GM19023 (cell line): Measurements from ENCODE around the gene DPYSL5.
"Not testable (repeated sequence)": the region's sequence is repeated elsewhere in the genome, so short reads cannot be mapped to it uniquely, and the experiment has no call there.

Source experiments
- ATAC-seq: cut with Tn5 transposase; IDR thresholded peaks from one replicate; pipeline ENCODE4 v1.9.1; 2021; ENCODE audit warnings: mild to moderate bottlenecking, moderate library complexity; ENCODE audit not compliant: unreplicated experiment

DPYSL5 gene

DNA sequence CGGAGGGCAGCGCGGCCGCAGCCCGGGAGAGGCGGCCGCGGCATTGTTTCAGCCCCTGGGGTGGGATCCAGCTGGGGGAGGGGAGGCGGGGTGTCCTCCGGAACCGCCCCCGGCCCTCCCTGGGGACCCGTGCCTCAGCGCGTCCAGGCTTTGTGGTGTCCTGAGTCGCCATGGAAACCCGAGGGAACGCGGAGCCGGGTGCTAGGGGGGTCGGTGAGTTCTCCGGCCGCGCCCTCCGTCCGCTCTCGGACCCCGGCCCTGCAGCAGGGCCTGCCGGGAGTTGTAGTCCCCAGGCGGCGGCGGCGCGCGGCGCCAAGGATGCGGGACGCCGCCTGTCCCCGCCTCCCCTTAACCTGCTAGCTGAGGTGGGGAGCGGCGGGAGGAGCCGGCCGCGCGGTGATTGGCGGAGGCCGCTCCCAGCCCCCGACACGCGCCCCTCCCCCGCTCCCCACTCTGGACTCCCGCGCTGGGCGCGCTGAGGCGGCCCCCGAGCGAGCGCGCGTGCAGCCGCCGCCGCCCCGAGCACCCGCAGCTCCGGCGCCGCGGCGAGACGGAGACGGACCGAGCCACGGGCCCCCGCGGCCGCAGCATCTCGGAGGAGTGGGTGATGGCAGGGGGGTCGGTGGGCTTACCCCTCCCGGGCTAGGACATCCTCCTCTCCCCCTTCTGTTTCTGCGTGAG, at the start of gene DPYSL5:
Gene DPYSL5 (plus strand): TSS at position 478 of the 681 bp plus-strand sequence. CDS start 50,368 bp downstream, outside the sequence.
- ATAC-seq: no peak

DNA sequence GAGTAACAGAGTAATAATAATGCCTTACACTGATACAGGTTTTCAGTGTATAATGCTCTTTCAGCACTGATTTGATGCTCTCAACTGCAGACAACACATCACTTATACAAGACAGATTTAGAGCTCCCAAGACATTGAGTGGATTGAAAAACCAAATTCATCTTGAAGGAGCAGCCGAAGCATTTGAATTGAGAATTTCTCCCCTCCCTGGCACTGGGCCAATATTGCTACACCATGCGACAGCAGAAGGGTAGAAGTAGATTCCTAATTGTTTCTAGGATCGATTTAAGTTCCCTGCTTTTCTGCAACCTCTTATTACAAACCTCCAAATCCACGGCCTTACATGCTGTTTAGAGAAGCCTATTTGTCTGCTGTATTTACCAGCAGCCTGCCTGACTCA, 46.6 kb upstream of the DPYSL5 start:
- ATAC-seq: no peak

DNA sequence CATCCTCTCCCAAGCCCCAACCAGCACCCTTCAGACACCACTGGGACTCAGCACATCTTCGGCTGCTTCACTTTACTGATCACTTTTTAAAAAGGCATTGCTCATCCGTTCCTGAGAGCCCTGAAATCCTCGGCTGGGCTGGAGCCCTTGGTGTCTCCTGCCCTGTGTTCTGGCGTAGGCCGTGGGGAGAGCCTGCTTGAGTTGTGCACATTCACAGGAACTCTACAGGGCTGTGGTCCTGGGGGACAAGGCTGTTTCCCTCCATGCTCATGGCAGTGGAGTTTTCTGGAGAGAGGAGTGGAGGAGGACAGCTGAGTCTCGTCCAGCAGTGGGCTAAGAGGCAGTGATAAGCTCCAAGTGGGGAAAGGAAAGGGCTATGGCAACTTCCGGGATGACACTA, 46.1 kb upstream of the DPYSL5 start:
- ATAC-seq: no peak

DNA sequence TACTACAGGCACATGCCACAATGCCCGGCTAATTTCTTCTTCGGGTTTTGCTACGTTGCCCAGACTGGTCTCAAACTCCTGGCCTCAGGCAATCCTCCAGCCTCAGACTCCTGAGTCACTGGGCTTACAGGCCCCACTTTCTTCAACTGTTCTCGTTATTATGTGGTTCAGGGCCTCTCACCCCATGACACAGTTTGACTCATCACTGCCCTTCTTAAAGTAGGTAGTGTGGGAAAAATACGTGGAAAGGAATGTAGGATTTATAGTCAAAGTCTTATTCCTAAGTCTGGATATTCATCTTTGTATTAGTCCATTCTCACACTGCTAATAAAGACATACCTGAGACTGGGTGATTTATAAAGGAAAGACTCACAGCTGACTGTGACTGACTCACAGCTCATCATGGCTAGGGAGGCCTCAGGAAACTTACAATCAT, 42.7 kb upstream of the DPYSL5 start:
- ATAC-seq: no peak

DNA sequence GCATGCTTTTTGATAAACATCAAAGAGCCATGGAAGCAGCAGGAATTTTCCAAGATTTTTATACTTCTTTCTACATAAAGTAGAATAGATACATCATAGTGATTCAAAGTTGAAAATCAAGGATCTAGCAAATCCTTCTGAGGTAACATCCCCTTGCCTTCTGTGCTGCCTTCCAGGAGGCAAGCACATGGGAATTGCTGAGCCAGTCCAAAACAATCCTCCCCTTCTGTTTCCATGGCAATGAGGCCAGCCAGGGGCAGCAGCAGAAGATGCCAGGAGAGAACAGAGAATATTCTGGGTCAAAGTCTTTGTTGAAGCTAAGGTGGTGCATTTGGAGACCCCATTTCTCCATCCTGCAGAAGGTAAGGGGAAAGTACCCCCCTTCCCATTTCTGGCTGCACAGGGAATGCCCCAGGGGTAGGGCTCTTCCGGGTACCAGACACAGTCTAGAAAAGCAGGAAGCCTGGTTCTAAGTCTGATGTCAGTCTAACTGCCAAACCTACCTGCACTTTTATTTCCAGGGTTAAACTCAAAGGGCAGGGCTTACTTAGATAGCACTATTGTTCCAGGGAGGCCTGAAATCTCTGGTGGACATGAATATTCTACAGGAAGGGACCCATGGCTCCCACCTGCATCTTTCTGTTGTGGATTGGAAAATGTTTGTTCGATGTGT, 40.0 kb upstream of the DPYSL5 start:
- no peak for ATAC-seq

DNA sequence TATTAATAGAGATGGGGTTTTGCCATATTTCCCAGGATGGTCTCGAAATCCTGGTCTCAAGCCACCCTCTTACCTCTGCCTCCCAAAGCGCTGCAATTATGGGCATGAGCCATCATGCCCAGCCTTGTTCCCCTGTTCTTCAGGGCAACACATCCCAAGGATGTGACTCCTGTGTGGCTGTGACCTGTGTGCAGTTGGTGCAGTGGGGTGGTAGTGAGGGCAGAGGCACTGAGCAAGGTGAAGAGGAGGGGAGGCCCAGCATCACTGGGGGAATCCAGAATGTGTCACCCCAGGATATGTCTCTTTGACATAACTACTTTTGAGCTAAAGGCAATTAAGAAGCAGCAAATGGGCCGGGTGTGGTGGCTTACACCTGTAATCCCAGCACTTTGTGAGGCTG, 38.7 kb upstream of the DPYSL5 start:
- ATAC-seq: no peak

DNA sequence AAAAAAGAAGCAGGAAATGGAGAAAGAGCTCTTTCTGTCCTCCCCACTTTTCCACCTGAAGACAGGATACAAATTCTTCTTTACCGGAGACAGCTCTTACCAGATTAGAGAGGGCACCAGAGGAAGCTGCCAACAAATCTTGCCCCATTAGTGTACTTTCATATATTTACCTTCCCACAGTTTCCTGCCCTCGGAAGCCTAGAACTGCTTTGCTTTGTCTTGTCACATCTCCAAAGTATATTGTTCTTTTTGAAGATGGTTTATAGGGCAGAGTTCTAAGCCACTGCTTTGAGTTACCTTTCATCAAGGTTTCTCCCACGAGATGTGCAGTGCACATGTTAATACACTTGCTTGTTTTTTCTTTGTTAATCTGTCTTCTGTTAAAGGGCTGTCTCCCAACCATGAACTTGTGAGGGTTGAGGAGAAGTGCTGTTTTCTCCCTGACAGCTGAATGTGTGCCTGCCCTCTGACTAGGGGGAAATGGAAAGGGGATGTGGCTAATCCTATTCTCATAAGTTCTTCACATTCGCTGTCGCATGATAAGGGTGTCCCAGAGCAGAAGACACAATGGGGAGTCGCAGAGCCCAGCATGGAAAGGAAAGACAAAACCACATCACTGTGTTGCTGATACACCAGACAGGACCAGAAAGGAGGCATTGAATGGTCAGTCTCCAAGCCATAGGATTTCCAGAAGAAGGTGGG, 37.9 kb upstream of the DPYSL5 start:
- no peak for ATAC-seq

- ATAC-seq: no peak
Measured at GRCh38 chr2:26811261-26811660, 36.7 kb upstream of the DPYSL5 start.

- ATAC-seq: no peak
Measured at GRCh38 chr2:26811791-26812694, 35.9 kb upstream of the DPYSL5 start.

DNA sequence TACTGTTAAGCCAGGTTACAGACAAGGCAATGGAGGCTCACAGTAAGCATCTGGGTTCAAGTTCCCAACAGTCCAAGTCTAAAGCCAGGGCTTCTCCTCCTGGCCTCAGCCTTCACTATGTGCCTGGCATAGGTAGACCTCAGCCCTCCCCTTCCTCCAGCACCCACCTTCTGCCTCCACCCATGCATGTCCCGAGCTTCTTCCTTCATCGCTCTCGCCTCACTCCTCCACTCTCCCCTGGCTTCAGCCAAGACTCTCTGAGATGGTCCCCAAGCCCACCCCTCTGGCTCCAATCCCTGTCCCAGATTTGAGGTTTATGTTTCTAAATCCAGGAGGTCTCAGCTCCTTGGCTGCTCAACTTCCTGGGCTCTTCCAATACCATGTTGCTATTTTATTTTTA, 35.2 kb upstream of the DPYSL5 start:
- ATAC-seq: no peak

DNA sequence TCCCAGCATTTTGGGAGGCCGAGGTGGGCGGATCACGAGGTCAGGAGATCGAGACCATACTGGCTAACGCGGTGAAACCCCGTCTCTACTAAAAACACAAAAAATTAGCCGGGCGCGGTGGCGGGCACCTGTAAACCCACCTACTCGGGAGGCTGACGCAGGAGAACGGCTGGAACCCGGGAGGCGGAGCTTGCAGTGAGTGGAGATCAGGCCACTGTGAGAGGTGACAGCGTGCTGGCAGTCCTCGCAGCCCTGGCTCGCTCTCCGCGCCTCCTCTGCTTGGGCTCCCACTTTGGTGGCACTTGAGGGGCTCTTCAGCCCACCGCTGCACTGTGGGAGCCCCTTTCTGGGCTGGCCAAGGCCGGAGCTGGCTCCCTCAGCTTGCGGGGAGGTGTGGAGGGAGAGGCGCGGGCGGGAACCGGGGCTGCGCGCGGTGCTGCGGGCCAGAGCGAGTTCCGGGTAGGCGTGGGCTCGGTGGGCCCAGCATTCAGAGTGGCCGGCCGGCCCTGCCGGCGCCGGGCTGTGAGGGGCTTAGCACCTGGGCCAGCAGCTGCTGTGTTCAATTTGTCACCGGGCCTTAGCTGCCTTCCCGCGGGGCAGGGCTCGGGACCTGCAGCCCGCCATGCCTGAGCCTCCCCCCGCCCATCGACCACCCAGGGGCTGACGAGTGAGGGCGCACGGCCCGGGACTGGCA, 33.7 kb upstream of the DPYSL5 start:
- not testable (repeated sequence) for ATAC-seq

- no peak for ATAC-seq
Measured at GRCh38 chr2:26816893-26817292, 31.0 kb upstream of the DPYSL5 start.

DNA sequence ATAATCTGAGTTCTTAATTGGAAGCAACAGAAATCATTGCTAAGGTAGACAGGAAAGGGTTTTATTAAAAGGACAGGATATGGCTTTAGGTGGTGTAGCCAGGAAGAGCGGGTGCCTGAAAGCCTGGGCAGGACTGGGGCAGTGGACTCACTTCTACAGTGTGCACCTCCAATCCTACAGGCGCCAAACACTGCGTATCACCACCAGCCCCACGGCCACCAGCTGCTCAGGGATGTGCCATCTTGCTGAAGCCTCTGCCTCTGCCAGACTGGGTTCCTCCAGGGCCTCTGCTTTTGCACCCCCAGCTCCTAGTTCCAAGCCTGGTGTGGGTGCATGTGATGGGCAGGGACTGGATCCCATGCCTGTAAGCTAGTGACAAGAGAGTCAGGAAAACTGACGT, 29.7 kb upstream of the DPYSL5 start:
- no peak for ATAC-seq

DNA sequence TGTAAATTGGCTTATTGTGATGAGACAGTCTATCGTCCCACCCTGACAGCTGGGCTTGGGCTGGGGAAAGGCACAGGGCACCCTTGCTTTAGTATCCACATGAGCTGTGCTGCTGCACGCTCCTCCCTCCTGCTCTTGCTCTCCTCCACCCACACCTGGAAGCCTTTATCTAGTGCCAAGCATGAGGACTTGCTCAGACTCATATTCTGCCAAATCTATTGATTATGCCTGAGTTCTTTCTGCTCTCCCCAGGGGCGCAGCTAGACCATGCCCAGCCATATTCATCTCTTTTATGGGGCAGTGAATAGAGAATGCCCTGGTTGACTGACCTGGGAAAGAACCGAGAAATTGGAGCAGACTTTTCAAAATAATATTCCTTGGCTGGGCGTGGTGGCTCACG, 29.0 kb upstream of the DPYSL5 start:
- ATAC-seq: no peak

DNA sequence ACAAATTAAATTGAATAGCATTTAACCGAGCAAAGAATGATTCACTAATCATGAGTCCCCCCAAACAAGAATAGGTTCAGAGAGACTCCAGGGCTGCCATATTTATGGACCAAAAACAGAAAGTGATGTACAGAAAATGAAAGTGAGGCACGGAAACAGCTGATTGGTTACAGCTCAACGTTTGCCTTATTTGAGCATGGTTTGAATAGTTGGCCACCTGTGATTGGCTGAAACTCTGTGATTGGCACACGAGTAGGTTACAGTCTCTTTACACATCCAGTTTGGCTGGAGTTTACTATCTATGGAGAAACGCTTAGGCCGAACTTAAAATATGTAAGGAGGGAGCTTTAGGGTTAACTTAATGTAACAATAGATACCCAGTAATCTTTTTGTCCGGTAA, 27.0 kb upstream of the DPYSL5 start:
- ATAC-seq: no peak

DNA sequence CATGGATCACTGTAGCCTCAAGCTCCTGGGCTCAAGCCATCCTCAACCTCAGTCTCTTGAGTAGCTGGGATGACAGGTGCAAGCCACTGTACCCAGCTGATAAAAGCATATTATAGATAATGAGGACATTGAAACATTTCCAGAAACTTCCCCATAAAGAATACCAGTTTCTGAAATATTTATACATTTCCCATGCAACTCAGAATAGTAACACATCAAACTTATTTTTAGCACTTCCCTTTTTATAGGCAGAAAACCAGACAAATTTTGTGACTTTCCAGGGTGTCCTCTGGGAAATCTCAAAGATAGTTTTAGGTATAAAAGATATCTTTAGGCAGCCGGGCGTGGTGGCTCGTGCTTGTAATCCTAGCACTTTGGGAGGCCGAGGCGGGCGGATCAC, 25.1 kb upstream of the DPYSL5 start:
- no peak for ATAC-seq

- no peak for ATAC-seq
Measured at GRCh38 chr2:26838121-26838906, 9.6 kb upstream of the DPYSL5 start.

DNA sequence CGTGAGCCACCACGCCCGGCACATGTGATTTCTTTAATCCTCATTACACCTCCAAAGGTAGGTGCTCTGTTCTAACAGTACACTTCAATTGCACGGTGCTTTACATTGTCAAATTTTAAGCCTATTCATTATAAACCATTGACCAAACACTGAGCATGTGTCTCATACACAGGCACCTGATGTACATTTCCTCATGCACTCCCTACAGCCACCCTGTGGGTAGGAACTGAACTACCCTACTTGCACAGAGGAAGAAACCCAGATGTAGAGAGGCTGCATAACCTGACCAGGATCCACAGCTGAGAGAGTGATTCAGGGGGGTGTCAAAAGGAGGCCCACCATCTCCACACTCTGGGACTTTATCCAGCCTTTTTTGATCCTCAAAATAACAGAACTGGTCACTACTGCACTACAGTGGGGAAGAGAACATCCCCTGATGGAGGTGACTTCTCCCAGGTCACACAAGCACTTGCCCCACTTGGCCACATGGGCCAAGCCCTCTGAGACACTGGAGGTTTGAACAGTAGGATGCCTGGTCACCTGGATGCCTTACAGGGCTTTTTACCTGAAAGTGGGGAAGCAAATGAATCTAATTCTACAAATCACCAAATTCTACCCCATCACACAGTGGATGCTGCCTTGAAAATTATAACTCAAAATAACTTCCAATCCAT, 6.9 kb upstream of the DPYSL5 start:
- no peak for ATAC-seq

DNA sequence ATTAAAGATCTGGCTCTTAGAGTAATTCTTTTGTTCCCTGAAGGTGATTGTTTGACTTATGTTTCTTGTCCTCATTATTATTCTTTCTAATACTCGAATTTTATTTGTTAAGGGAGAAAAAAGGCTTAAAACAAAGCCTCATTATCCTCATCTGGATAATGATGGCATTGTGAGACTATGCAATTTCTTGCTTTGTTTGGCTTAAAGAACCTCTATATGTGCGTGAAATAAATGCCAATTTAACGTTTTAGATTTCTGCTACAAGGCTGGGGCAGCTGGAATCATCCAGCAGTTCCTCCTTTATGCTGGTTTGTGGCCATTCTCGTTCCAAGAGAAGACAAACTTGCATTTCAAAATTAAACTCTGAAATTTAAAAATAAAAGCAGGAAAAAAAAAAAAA, 4.9 kb upstream of the DPYSL5 start:
- no peak for ATAC-seq
